ENCODE results near the gene PRMT5. TPM values are rescaled to one million over a fixed set of nuclear protein-coding genes. Genes with fewer than 3 reads are reported as not detected.
"Not testable (repeated sequence)": the region's sequence is repeated elsewhere in the genome, so short reads cannot be mapped to it uniquely, and the experiment has no call there.

Gene PRMT5
- 100 to 1,000 TPM; 204 to 205 TPM for total RNA-seq

DNA sequence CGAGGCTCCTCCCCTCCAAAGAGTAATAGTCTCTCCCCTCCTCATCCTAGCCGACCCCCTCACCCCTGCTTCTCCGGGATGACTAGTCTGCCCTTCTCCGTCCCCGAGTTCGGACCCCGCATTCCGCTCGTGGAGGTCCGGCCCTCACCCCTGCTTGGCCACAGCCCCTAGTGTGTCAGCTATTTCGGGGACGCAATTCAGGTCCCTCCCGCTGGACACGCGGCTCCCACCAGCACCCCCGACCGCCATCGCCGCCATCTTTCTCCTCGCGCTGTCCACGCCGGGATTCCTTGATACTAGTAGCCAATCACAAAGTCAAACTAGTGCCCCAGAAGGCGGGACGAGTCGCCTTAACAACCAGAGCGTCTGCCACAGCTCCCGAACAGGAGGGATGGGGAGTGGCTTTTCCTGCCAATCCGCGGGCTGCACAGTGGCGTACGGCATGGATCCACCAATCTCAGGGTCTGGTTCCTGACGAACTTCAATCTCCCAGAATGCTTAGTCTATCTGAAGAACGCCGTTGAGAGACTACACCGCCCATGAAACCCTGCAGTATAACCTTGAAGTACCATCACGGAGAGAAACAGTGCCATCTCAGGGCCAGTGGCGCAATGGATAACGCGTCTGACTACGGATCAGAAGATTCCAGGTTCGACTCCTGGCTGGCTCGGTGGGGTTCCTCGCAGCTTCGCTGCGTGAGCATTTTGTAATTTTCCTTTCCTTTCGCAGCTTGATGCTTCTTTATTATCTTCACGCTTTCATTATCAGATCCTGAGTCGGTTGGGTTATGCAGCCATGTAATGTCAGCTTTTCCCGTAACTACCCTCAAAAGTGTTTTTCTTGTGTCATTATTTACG lies at the start of gene PRMT5:
Gene PRMT5, minus strand, starts transcription at position 273 of the 857 bp plus-strand sequence. Its CDS starts 15 bp downstream, at position 258.
- POLR2A ChIA-PET, result interaction anchor here (0.6 to 1.7 kb wide), 5 partner anchors 10 to 374 kb away, joined by 3 to 6 read pairs (median 4); partner anchors contain the start of genes HAUS4 and RBM23
- CTCF ChIA-PET, result interaction anchor here (0.7 to 3.1 kb wide), 12 partner anchors 11 to 129 kb away, joined by 3 to 29 read pairs (median 4); partner anchors contain the start of genes AJUBA, HAUS4, RBM23 and REM2

DNA sequence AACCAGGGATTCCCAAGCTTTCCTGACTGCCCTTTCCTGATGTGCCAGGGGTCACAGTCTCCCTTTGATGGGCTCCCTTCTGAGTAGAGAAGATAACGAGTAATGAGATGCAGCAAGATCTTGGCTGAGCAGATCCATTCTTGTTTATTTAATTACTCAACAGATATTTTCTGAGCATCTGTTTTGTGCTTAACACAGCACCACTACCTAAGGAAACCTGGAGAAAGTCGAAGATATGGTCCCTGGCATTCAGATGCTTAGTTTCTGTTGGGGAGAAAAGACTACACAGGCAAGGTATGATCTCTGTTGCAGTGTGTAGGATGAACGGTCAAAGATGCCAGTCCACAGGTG lies 49.3 kb upstream of the PRMT5 start:
- CTCF ChIA-PET, result interaction anchor here (0.8 to 8.4 kb wide), 3 partner anchors 7 to 90 kb away, joined by 3 to 111 read pairs (median 4); partner anchors contain the start of gene AJUBA
- POLR2A ChIA-PET, result interaction anchor here (0.5 kb wide), 1 partner anchor 23 kb away, joined by 5 read pairs; no protein-coding TSS in a partner anchor

- CTCF ChIA-PET, result interaction anchor here (0.8 to 8.4 kb wide), 4 partner anchors 7 to 91 kb away, joined by 3 to 111 read pairs (median 5); partner anchors contain the start of genes AJUBA and CDH24
- POLR2A ChIA-PET, result interaction anchor here (0.5 kb wide), 1 partner anchor 23 kb away, joined by 5 read pairs; no protein-coding TSS in a partner anchor
These were observed 48.7 kb upstream of the PRMT5 start for GRCh38 chr14:22977684-22978486.

DNA sequence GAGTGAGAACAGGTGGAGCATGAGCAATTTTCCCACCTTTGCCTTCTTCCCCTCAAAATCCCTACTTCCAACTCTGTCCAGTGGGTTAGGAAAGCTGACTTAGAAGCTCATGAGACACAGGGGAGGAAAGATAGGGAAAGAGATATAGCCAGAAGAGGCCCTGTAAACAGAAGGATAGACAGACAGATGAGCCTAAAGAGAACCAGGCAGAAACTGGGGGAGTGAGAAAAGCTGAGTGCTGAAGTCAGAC lies 48.2 kb upstream of the PRMT5 start:
- POLR2A ChIA-PET, result no interaction called here
- CTCF ChIA-PET, result interaction anchor here (1.4 to 8.4 kb wide), 2 partner anchors 8 to 80 kb away, joined by 6 to 111 read pairs; partner anchors contain the start of genes AJUBA and CDH24

DNA sequence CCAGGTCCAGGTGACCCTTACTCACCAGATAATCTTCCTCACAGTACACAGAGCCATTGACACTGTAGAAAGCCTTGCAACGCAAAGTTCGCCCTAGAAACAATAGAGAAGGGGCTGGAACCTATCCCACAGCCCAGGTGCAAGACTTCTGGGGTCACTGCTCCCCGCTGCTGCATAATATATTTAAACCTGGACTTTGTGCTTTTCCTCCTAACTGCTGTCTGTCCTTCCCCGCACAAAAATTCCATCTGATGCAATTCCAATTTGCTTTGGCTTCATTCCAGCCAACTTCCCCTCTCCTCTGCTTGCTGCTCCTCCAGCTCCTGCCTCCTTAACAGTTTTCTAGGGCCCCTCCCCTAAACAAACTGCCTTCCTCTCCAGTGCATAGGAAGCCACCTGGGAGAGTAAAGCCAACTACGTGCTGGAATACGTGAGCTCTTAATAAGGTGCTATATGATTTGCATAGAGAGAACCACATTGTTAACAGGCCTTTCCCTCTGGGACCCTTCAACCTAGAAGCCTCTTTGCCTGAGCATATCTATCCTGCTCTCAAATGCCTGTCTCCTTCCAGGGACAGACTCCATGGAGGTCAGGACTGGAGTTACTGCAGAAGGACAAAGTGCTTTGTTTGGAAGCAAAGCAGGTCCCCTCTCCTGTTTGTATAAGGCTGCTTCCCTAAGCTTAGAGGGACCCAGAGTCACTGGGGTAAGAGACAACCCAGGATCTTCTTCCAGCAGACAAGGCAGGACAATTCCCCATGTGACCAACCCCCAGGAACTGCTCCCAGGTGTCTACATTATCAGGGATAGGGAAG lies 47.7 kb upstream of the PRMT5 start:
- ChIA-PET POLR2A (interaction anchor here (0.6 kb wide), 1 partner anchor 1723 kb away, joined by 3 read pairs; no protein-coding TSS in a partner anchor), CTCF (interaction anchor here (0.7 to 8.4 kb wide), 3 partner anchors 8 to 206 kb away, joined by 3 to 111 read pairs (median 6); partner anchors contain the start of genes AJUBA and CDH24)

DNA sequence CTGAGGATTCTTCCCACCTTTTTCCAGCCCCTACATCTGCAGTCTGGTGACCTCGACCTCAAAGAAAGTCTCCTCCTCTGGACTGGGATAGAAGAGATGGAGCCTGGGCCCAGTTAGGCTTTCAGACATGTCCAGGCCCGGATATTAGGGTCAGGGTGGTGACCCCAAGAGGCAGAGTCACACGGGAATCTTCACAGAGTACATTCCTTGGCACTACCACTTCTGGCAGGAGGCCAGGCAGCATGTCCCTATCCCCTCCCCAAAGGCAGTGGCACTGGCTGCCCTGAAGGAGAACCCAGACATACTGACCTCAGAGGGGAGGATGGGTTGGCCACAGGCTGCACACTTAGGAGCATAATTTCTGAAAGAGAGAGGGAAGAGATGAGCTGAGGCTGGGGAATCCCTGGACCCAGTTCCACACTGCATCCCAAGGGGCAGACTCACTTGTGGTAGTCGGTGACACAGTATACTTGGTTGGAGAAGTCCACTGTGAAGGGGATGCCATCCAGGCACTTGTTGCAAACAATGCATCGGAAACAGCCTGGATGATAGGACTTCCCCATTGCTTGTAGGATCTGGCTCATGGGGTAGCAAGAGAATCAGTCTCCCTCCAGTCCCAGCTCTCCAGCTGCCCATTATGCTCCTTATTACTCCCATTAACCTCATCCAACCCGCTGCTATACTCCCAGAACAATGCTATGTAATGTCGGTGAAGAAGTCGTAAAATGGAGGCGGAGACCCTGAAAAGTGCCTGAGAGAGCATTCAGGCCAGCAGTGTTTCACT lies 45.5 kb upstream of the PRMT5 start:
- CTCF ChIA-PET, result interaction anchor here (0.9 to 8.4 kb wide), 3 partner anchors 10 to 83 kb away, joined by 3 to 111 read pairs (median 28); partner anchors contain the start of genes AJUBA and CDH24
- POLR2A ChIA-PET, result no interaction called here

GRCh38 chr14:22973217-22974032 lies 44.2 kb upstream of the PRMT5 start:
- POLR2A ChIA-PET, result no interaction called here
- CTCF ChIA-PET, result interaction anchor here (0.6 to 8.4 kb wide), 22 partner anchors 10 to 148 kb away, joined by 3 to 111 read pairs (median 5); partner anchors contain the start of genes AJUBA and CDH24

DNA sequence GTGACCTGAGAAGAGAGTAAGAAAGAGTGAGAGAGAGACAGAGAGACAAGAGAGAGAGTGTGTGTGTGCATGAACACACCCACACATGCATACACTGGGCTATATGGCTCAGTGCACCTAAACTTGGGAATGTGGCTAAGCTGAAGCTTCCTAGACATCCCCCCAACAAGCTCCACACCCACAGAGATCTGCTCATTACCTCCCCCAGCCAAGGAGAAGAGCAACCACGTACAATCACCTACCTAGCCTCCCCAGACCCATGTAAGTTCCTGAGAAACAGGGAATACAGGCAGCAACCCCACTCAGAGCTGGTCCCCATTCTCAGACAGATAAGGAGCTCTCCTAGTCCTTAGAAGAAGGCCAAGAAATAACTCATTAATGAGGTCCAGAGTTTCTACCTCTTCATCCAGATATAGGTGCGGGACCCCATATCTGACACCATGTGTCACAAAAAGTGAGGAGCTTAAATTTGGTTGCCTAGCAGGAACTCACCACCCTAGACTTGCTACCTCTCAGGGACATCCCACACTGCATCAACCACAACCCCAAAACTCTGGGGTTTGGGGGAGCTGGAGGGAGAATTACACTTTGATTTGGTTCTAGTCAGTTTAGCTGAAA lies 43.2 kb upstream of the PRMT5 start:
- CTCF ChIA-PET, result interaction anchor here (1.0 to 8.4 kb wide), 15 partner anchors 9 to 118 kb away, joined by 3 to 111 read pairs (median 7); partner anchors contain the start of genes AJUBA and CDH24
- POLR2A ChIA-PET, result interaction anchor here (0.9 to 1.1 kb wide), 2 partner anchors 34 to 85 kb away, joined by 3 to 4 read pairs; no protein-coding TSS in a partner anchor

- POLR2A ChIA-PET, result no interaction called here
- CTCF ChIA-PET, result interaction anchor here (0.5 to 8.4 kb wide), 4 partner anchors 14 to 87 kb away, joined by 4 to 111 read pairs (median 22); partner anchors contain the start of genes AJUBA and CDH24
These were observed 42.0 kb upstream of the PRMT5 start for GRCh38 chr14:22971152-22971551.

DNA sequence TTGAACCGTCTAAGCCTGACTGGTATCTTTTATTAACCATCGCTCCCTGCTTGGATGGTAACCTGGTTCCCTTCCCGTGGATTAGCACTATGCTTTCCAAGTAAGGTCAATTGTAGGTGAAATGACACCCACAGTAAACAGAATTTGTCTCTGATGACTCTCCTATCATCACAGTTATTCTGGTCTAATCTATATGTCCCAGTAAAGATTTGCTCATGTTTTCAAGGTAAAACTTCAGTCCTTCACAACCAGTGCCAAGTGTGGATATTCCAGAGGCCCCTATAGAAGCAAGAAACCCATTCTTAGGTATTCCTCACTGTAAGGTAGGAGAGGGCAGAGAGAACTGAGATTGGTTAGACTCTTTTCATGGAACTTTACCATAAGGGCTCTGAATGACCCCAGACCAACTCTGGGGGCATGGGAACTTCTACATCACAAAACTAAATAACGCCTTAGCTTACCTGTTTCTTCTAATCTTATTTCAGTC lies 37.6 kb upstream of the PRMT5 start:
- ChIA-PET CTCF (interaction anchor here (1.2 to 1.8 kb wide), 2 partner anchors 16 to 37 kb away, joined by 3 to 4 read pairs; partner anchors contain the start of gene AJUBA), POLR2A (no interaction called here)

GRCh38 chr14:22965916-22966782 lies 37.0 kb upstream of the PRMT5 start:
- CTCF ChIA-PET, result interaction anchor here (0.7 to 1.2 kb wide), 2 partner anchors 10 to 16 kb away, joined by 3 to 5 read pairs; partner anchors contain the start of gene AJUBA
- POLR2A ChIA-PET, result not testable (repeated sequence)

GRCh38 chr14:22962061-22962676 lies 33.0 kb upstream of the PRMT5 start:
- POLR2A ChIA-PET, result no interaction called here
- CTCF ChIA-PET, result interaction anchor here (0.6 to 1.4 kb wide), 4 partner anchors 8 to 24 kb away, joined by 3 to 8 read pairs (median 3); no protein-coding TSS in a partner anchor

GRCh38 chr14:22955702-22956569 lies 26.8 kb upstream of the PRMT5 start:
- POLR2A ChIA-PET, result interaction anchor here (0.6 to 1.8 kb wide), 6 partner anchors 14 to 139 kb away, joined by 3 to 8 read pairs (median 6); partner anchors contain the start of genes ACIN1, C14orf119, PRMT5 and RBM23
- CTCF ChIA-PET, result interaction anchor here (0.8 to 3.5 kb wide), 8 partner anchors 10 to 386 kb away, joined by 3 to 13 read pairs (median 4); partner anchors contain the start of genes AJUBA and PRMT5

DNA sequence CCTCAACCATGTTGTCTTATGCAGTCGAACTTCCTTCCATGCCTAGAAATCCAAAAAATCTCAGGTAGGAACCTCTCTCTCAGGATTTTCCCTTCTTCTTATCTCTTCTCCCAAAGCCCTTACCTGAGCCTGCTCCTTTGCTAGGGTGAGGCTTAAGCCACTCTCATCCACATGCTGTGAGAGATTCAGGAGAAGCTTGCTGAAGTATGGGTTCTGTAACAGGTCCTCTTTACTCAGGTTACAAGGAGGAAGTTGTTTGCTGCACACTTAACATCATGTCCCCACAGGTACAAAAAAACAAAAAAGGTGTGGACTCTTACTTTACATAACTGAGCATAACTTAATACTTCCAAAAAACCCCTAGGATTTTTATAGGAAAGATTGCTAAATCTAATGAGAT lies 23.2 kb upstream of the PRMT5 start:
- CTCF ChIA-PET, result no interaction called here
- POLR2A ChIA-PET, result no interaction called here
